Loucy (cell line): ENCODE data around the gene ZDHHC14.

Source experiments
- H2AFZ ChIP-seq: fragments of 200-600 bp; sonication (generic); 2 replicates; pipeline ENCODE4 v1.6.0; 2016; ENCODE audit warnings: antibody characterized with exemption, mild to moderate bottlenecking, low read length, moderate library complexity
- H3F3A ChIP-seq: fragments of 200-600 bp; 2 replicates; pipeline ENCODE4 v1.6.0; 2016; ENCODE audit warnings: antibody characterized with exemption, low read depth, mild to moderate bottlenecking
- H3K27me3 ChIP-seq: fragments of 200-600 bp; sonication (generic); 2 replicates; pipeline ENCODE4 v1.6.1; 2014; ENCODE audit warnings: low read length, mild to moderate bottlenecking; ENCODE audit not compliant: insufficient read depth, poor library complexity, severe bottlenecking
- H3K36me3 ChIP-seq: fragments of 200-600 bp; sonication (generic); 2 replicates; pipeline ENCODE4 v1.6.1; 2016; ENCODE audit warnings: low read length; ENCODE audit not compliant: insufficient read depth
- H3K4me1 ChIP-seq: fragments of 200-600 bp; sonication (generic); 2 replicates; pipeline ENCODE4 v1.5.1; 2014; ENCODE audit warnings: low read length, mild to moderate bottlenecking; ENCODE audit not compliant: insufficient read depth, poor library complexity, severe bottlenecking
- H3K4me2 ChIP-seq: fragments of 200-600 bp; sonication (generic); 2 replicates; pipeline ENCODE4 v1.6.0; 2014; ENCODE audit warnings: antibody characterized with exemption, low read length, low read depth, mild to moderate bottlenecking; ENCODE audit not compliant: poor library complexity, severe bottlenecking
- H3K4me3 ChIP-seq: fragments of 200-600 bp; sonication (generic); 2 replicates; pipeline ENCODE4 v1.5.1; 2014; ENCODE audit warnings: low read length, mild to moderate bottlenecking, mixed read lengths; ENCODE audit not compliant: poor library complexity, severe bottlenecking
- H3K79me2 ChIP-seq: fragments of 200-600 bp; sonication (generic); 2 replicates; pipeline ENCODE4 v1.6.1; 2014; ENCODE audit warnings: low read length; ENCODE audit not compliant: insufficient read depth
- H3K9ac ChIP-seq: fragments of 200-600 bp; sonication (generic); 2 replicates; pipeline ENCODE4 v1.6.0; 2014; ENCODE audit warnings: mild to moderate bottlenecking, low read depth, low read length, moderate library complexity; ENCODE audit not compliant: poor library complexity, severe bottlenecking
- H3K9me2 ChIP-seq: fragments of 200-600 bp; sonication (generic); replicated peaks from 2 replicates; pipeline ENCODE4 v1.6.1; 2016; ENCODE audit warnings: low read depth, low read length, mixed read lengths
- H3K9me3 ChIP-seq: fragments of 200-600 bp; sonication (generic); 2 replicates; pipeline ENCODE4 v1.6.1; 2014; ENCODE audit warnings: mild to moderate bottlenecking, antibody characterized with exemption, low read length, low read depth; ENCODE audit not compliant: insufficient read depth
- H4K20me1 ChIP-seq: fragments of 200-600 bp; sonication (generic); 2 replicates; pipeline ENCODE4 v1.6.0; 2014; ENCODE audit warnings: antibody characterized with exemption, low read length, mild to moderate bottlenecking; ENCODE audit not compliant: insufficient read depth, poor library complexity, severe bottlenecking
- EZH2phosphoT487 ChIP-seq: fragments of 200-600 bp; IDR thresholded peaks from 2 replicates; pipeline ENCODE4 v1.6.1; 2018; ENCODE audit warnings: antibody characterized with exemption, mild to moderate bottlenecking, moderate library complexity, borderline replicate concordance
- TF ChIP-seq, protein P1 (sequence below): fragments of 200-600 bp; sonication (generic); conservative IDR thresholded peaks from 2 replicates; pipeline ENCODE4 v1.5.1; 2014; ENCODE audit warnings: mild to moderate bottlenecking, antibody characterized with exemption, low read length

The ZDHHC14 gene

DNA sequence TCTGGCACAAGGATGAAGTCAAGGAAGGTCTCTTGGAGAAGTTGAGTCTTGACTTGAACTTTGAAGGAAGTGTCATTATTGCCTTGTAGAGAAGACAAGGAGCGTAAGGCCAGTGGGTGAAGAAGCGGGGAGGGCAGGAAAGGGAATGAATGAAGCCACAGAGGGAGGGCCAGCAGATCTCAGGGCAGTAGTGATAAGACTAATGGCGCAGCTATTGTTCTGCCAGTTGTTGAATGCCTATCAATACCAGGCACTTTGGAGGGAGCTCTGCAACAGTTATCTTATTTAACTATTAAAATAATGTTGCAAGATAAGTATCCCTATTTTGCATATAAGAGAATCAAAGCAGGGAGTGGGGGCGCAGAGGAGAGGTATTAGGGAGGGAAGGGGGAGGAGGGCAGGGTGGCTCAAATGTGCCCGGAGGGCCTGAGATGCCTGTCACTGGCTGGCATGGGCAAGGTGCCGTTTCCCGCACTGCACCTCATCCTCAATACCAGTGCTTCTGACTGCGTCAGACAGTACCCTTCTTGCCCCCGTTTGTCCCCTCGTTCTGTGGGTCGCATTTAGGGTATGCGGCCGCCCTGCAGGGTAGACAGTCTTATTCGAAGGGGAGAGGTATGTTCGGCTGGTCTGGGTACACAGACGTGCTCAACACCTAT is 109.8 kb downstream of the ZDHHC14 start:
- Histone ChIP-seq H2AFZ (no peak overlapping the region), H3K4me3 (no peak overlapping the region), H3K9me2 (no peaks in the 10 kb centered on the region), H4K20me1 (no peaks in the 10 kb centered on the region), H3K36me3 (no peaks in the 10 kb centered on the region), H3K9ac (no peak overlapping the region), H3K27me3 (no peaks in the 10 kb centered on the region), H3K4me2 (no peak overlapping the region), H3K9me3 (no peaks in the 10 kb centered on the region), H3K79me2 (no peaks in the 10 kb centered on the region), H3K4me1 (peaks cover 22% of the 10 kb centered on the region), H3F3A (no peaks in the 10 kb centered on the region)
- TF ChIP-seq EZH2phosphoT487, result no peak

GRCh38 chr6:157491571-157492232 is 110.7 kb downstream of the ZDHHC14 start:
- TF ChIP-seq, protein P1, sequence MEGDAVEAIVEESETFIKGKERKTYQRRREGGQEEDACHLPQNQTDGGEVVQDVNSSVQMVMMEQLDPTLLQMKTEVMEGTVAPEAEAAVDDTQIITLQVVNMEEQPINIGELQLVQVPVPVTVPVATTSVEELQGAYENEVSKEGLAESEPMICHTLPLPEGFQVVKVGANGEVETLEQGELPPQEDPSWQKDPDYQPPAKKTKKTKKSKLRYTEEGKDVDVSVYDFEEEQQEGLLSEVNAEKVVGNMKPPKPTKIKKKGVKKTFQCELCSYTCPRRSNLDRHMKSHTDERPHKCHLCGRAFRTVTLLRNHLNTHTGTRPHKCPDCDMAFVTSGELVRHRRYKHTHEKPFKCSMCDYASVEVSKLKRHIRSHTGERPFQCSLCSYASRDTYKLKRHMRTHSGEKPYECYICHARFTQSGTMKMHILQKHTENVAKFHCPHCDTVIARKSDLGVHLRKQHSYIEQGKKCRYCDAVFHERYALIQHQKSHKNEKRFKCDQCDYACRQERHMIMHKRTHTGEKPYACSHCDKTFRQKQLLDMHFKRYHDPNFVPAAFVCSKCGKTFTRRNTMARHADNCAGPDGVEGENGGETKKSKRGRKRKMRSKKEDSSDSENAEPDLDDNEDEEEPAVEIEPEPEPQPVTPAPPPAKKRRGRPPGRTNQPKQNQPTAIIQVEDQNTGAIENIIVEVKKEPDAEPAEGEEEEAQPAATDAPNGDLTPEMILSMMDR, result no peak
- TF ChIP-seq EZH2phosphoT487, result no peak
- H3K9me2 ChIP-seq, result no peaks in the 10 kb centered on the region
- no peaks in the 10 kb centered on the region for H4K20me1 ChIP-seq
- no peak overlapping the region for H3K4me2 ChIP-seq
- peaks cover 19% of the 10 kb centered on the region for H3K4me1 ChIP-seq
- H3K36me3 ChIP-seq, result no peaks in the 10 kb centered on the region
- H3F3A ChIP-seq, result no peaks in the 10 kb centered on the region
- no peak overlapping the region for H3K9ac ChIP-seq
- no peak overlapping the region for H3K4me3 ChIP-seq
- no peaks in the 10 kb centered on the region for H3K79me2 ChIP-seq
- H3K27me3 ChIP-seq, result no peaks in the 10 kb centered on the region
- H2AFZ ChIP-seq, result no peak overlapping the region
- H3K9me3 ChIP-seq, result no peaks in the 10 kb centered on the region

DNA sequence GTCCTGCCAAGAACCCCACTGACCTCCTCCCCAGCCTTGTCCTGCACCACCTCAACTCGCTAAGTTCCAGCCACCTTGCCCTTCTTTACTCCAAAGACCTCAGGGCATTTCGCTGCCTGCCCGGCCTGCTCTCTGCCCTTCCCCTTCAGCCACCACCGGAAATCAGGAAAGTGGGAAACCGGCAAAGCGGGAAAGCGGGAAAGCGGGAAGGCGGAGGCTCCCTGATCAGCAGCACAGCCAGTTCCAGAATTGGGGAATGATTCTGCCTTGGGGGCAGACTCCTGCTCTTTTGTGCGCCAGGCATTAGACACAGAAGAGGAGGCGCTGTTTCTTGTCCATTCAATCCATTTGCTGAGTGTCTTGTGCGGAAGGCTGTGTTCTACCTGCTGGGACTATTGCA is 111.3 kb downstream of the ZDHHC14 start:
- Histone ChIP-seq H4K20me1 (no peaks in the 10 kb centered on the region), H3K9me3 (no peaks in the 10 kb centered on the region), H3K9ac (no peak overlapping the region), H3F3A (no peaks in the 10 kb centered on the region), H3K4me2 (no peak overlapping the region), H3K4me1 (peaks cover 13% of the 10 kb centered on the region), H2AFZ (no peak overlapping the region), H3K79me2 (no peaks in the 10 kb centered on the region), H3K9me2 (no peaks in the 10 kb centered on the region), H3K36me3 (no peaks in the 10 kb centered on the region), H3K27me3 (no peaks in the 10 kb centered on the region), H3K4me3 (no peak overlapping the region)
- TF ChIP-seq, protein P1, result no peak
- TF ChIP-seq EZH2phosphoT487, result no peak

- Histone ChIP-seq H3F3A (no peaks in the 10 kb centered on the region), H3K9ac (no peak overlapping the region), H2AFZ (no peak overlapping the region), H3K79me2 (no peaks in the 10 kb centered on the region), H3K4me1 (peaks cover 11% of the 10 kb centered on the region), H3K36me3 (no peaks in the 10 kb centered on the region), H4K20me1 (no peaks in the 10 kb centered on the region), H3K9me3 (no peaks in the 10 kb centered on the region), H3K4me2 (no peak overlapping the region), H3K27me3 (no peaks in the 10 kb centered on the region), H3K4me3 (no peak overlapping the region), H3K9me2 (no peaks in the 10 kb centered on the region)
- TF ChIP-seq, protein P1, result no peak
- TF ChIP-seq EZH2phosphoT487, result no peak
Measured at GRCh38 chr6:157492741-157493140, 111.8 kb downstream of the ZDHHC14 start.
